Activated T-cell treated with anti-CD3 and anti-CD28 coated beads, Interleukin-2, amount 50 U/mL, for 4 hours (primary cell): Measurements from ENCODE around the gene CBFB. TPM values are rescaled to one million over a fixed set of nuclear protein-coding genes. Genes with fewer than 3 reads are reported as not detected.

ENCODE experiments used
- total RNA-seq, 3 donors: library from RNA; stranded (reverse); gene quantifications; one replicate each; pipeline ENCODE4 v1.2.1, GENCODE V29; 2021

CBFB gene
- total RNA-seq, 3 donors from 2014 or later: 128 to 132 (median 129) TPM

Other genes starting within 250 kb of the CBFB start
- gene TERB1, start 227.6 kb upstream of the CBFB start, total RNA-seq: not detected
- 100 to 1,000 TPM in 1 of 3 donors, 10 to 100 TPM in 2; 93.8 to 111 (median 94.8) TPM for gene NAE1, start 198.2 kb upstream of the CBFB start, total RNA-seq
- gene CA7, start 184.7 kb upstream of the CBFB start, total RNA-seq: under 1 TPM in 1 of 3 donors, not detected in 2; 0.18 TPM
- 10 to 100 TPM; 27.4 to 31.1 (median 28.4) TPM for gene PDP2, start 148.6 kb upstream of the CBFB start, total RNA-seq
- gene CDH16, start 110.3 kb upstream of the CBFB start, total RNA-seq: not detected
- gene RRAD, start 103.6 kb upstream of the CBFB start, total RNA-seq: under 1 TPM; 0.15 to 0.50 (median 0.38) TPM
- 100 to 1,000 TPM; 201 to 220 (median 212) TPM for gene CIAO2B, start 94.7 kb upstream of the CBFB start, total RNA-seq
- 10 to 100 TPM; 22.6 to 25.3 (median 24.3) TPM for gene CES2, start 93.6 kb upstream of the CBFB start, total RNA-seq
- under 1 TPM in 2 of 3 donors, not detected in 1; 0.10 to 0.30 TPM for gene CES3, start 67.9 kb upstream of the CBFB start, total RNA-seq
- 10 to 100 TPM in 1 of 3 donors, 1 to 10 TPM in 2; 6.2 to 10.7 (median 6.6) TPM for gene CES4A, start 40.6 kb upstream of the CBFB start, total RNA-seq
- gene PHAF1, start 80.8 kb downstream of the CBFB start, total RNA-seq: 10 to 100 TPM; 17.4 to 19.5 (median 18.6) TPM
- 1 to 10 TPM; 1.3 to 1.9 (median 1.3) TPM for gene B3GNT9, start 121.8 kb downstream of the CBFB start, total RNA-seq
- gene TRADD, start 130.8 kb downstream of the CBFB start, total RNA-seq: 10 to 100 TPM; 16.0 to 20.3 (median 17.4) TPM
- 1 to 10 TPM; 4.8 to 8.9 (median 6.1) TPM for gene FBXL8, start 130.8 kb downstream of the CBFB start, total RNA-seq
- gene HSF4, start 135.6 kb downstream of the CBFB start, total RNA-seq: 1 to 10 TPM; 2.8 to 6.1 (median 4.0) TPM
- 1 to 10 TPM in 2 of 3 donors, under 1 TPM in 1; 0.99 to 3.7 (median 1.4) TPM for gene NOL3, start 141.4 kb downstream of the CBFB start, total RNA-seq
- gene MATCAP1, start 154.8 kb downstream of the CBFB start, total RNA-seq: 10 to 100 TPM; 10.1 to 15.5 (median 14.7) TPM
- gene EXOC3L1, start 161.0 kb downstream of the CBFB start, total RNA-seq: not detected
- 100 to 1,000 TPM; 195 to 201 (median 198) TPM for gene E2F4, start 163.0 kb downstream of the CBFB start, total RNA-seq
- gene ELMO3, start 170.0 kb downstream of the CBFB start, total RNA-seq: 1 to 10 TPM; 5.1 to 5.9 (median 5.3) TPM
- gene TMEM208, start 198.0 kb downstream of the CBFB start, total RNA-seq: 100 to 1,000 TPM; 109 to 130 (median 124) TPM
- 10 to 100 TPM; 64.0 to 86.6 (median 70.3) TPM for gene FHOD1, start 218.3 kb downstream of the CBFB start, total RNA-seq
- gene SLC9A5, start 219.8 kb downstream of the CBFB start, total RNA-seq: 1 to 10 TPM; 3.2 to 4.0 (median 3.6) TPM